Peyer's patch (tissue), 4 donors: ENCODE results near the gene FAM184B.

ENCODE experiments used
- POLR2A ChIP-seq, 2 donors: fragments of 450-650 bp; IDR thresholded peaks; one replicate each; pipeline ENCODE4 v1.5.1; 2017; ENCODE audit warnings: antibody characterized with exemption in 2 of 2, mild to moderate bottlenecking in 2 of 2, moderate library complexity in 2 of 2
- TF ChIP-seq, protein P1 (sequence below), 6 experiments: fragments of 450-650 bp in 4 of 6; fragments of 200-600 bp in 2 of 6; sonication (generic) in 1 of 6; IDR thresholded peaks; one replicate each; pipeline ENCODE4 v1.5.1; 2017 to 2019; ENCODE audit warnings: antibody characterized with exemption in 6 of 6, mild to moderate bottlenecking in 3 of 6, moderate library complexity in 1 of 6

DNA sequence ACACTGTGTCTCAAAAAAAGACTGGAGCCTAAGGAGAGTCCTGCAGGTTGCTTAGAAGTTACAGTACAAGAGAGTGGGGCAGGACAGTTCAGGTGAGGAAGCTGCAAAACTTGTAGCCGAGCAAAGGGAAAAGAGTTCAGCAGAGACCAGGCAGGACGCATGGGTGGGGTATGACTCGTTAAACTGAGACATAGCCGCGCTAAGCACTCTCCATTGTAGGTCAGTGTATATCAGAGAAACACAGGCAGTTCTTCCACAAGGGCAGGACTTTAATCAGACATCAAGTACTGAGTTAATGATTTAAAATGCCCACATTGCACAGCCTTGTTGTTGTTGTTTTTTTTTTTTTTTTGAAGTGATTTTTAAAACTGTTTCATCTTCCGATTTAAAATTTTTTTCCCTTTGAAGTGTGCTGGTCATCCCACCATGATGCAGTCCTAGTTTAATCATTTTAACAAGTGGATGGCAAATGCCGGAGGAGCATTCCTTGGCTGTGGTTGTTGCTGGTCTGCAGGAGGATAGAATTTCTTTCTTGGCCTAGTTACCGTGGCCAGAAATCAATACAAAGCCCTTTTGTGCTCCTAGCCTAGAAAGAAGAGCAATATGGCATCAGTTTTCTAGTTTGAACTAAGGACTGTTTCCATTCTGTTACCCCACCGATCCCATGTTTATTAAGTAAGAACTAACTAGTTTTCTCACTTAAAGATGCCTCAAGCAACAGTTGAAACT lies 194.2 kb downstream of the FAM184B start:
- TF ChIP-seq, protein P1, sequence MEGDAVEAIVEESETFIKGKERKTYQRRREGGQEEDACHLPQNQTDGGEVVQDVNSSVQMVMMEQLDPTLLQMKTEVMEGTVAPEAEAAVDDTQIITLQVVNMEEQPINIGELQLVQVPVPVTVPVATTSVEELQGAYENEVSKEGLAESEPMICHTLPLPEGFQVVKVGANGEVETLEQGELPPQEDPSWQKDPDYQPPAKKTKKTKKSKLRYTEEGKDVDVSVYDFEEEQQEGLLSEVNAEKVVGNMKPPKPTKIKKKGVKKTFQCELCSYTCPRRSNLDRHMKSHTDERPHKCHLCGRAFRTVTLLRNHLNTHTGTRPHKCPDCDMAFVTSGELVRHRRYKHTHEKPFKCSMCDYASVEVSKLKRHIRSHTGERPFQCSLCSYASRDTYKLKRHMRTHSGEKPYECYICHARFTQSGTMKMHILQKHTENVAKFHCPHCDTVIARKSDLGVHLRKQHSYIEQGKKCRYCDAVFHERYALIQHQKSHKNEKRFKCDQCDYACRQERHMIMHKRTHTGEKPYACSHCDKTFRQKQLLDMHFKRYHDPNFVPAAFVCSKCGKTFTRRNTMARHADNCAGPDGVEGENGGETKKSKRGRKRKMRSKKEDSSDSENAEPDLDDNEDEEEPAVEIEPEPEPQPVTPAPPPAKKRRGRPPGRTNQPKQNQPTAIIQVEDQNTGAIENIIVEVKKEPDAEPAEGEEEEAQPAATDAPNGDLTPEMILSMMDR (IDR thresholded peaks at IDR 0.05): no peak
- TF ChIP-seq POLR2A (IDR thresholded peaks at IDR 0.05): no peak
